H9 (cell line): Measurements from ENCODE around the gene DEAF1. TPM values are rescaled to one million over a fixed set of nuclear protein-coding genes. Genes with fewer than 3 reads are reported as not detected.
"Not testable (repeated sequence)": the region's sequence is repeated elsewhere in the genome, so short reads cannot be mapped to it uniquely, and the experiment has no call there.

ENCODE experiments used
- DNase-seq: peaks from one replicate; pipeline ENCODE4 v3.0.0-alpha.2; 2017
- H2AFZ ChIP-seq: one replicate; pipeline ENCODE4 v1.6.1; 2013; ENCODE audit warnings: mild to moderate bottlenecking, low read length, control low read depth, moderate library complexity
- H2AK5ac ChIP-seq: 2 replicates; pipeline ENCODE4 v1.6.1; 2013; ENCODE audit warnings: low read length, control low read depth, mixed read lengths; ENCODE audit not compliant: insufficient read length
- H2BK120ac ChIP-seq: one replicate; pipeline ENCODE4 v1.6.1; 2013; ENCODE audit warnings: low read depth, mild to moderate bottlenecking, low read length, control low read depth, inconsistent platforms; ENCODE audit not compliant: poor library complexity, severe bottlenecking
- H2BK12ac ChIP-seq: 2 replicates; pipeline ENCODE4 v1.6.1; 2013; ENCODE audit warnings: low read length, control low read depth, mixed read lengths, low read depth; ENCODE audit not compliant: insufficient read length
- H2BK15ac ChIP-seq: 2 replicates; pipeline ENCODE4 v1.6.1; 2013; ENCODE audit warnings: low read depth, low read length, control low read depth
- H2BK20ac ChIP-seq: one replicate; pipeline ENCODE4 v1.6.1; 2013; ENCODE audit warnings: low read depth, mild to moderate bottlenecking, low read length, control low read depth, inconsistent platforms; ENCODE audit not compliant: poor library complexity, severe bottlenecking
- H2BK5ac ChIP-seq: 2 replicates; pipeline ENCODE4 v1.6.1; 2013; ENCODE audit warnings: low read length, control low read depth, mixed read lengths; ENCODE audit not compliant: insufficient read length
- H3K14ac ChIP-seq: 2 replicates; pipeline ENCODE4 v1.6.1; 2013; ENCODE audit warnings: low read length, control low read depth; ENCODE audit not compliant: insufficient read depth
- H3K18ac ChIP-seq: 2 replicates; pipeline ENCODE4 v1.6.1; 2013; ENCODE audit warnings: low read depth, mild to moderate bottlenecking, mixed read lengths, low read length, control low read depth; ENCODE audit not compliant: insufficient read length
- H3K23ac ChIP-seq: 2 replicates; pipeline ENCODE4 v1.6.1; 2013; ENCODE audit warnings: low read length, control low read depth, mixed read lengths, low read depth; ENCODE audit not compliant: insufficient read length
- H3K23me2 ChIP-seq: 2 replicates; pipeline ENCODE4 v1.6.1; 2013; ENCODE audit warnings: low read depth, mild to moderate bottlenecking, mixed read lengths, low read length, control low read depth; ENCODE audit not compliant: insufficient read length, poor library complexity, severe bottlenecking
- H3K27ac ChIP-seq: 2 replicates; pipeline ENCODE4 v1.5.1; 2013; ENCODE audit warnings: low read length, control low read depth, mixed read lengths, low read depth; ENCODE audit not compliant: insufficient read length
- H3K27me3 ChIP-seq: 2 replicates; pipeline ENCODE4 v1.6.1; 2013; ENCODE audit warnings: low read length, control low read depth, inconsistent platforms; ENCODE audit not compliant: insufficient read depth
- H3K4ac ChIP-seq: 2 replicates; pipeline ENCODE4 v1.6.1; 2013; ENCODE audit warnings: low read depth, mild to moderate bottlenecking, control low read depth, inconsistent platforms, low read length, moderate library complexity
- H3K4me1 ChIP-seq: 2 replicates; pipeline ENCODE4 v1.6.1; 2013; ENCODE audit warnings: low read length, control low read depth, inconsistent platforms; ENCODE audit not compliant: insufficient read depth
- H3K4me2 ChIP-seq: 2 replicates; pipeline ENCODE4 v1.6.1; 2013; ENCODE audit warnings: low read length, control low read depth, mixed read lengths; ENCODE audit not compliant: insufficient read length, insufficient read depth
- H3K56ac ChIP-seq: 2 replicates; pipeline ENCODE4 v1.6.1; 2013; ENCODE audit warnings: low read depth, mild to moderate bottlenecking, mixed read lengths, low read length, control low read depth; ENCODE audit not compliant: insufficient read length
- H3K79me1 ChIP-seq: 2 replicates; pipeline ENCODE4 v1.6.1; 2013; ENCODE audit warnings: low read depth, mild to moderate bottlenecking, moderate library complexity, low read length, control low read depth, inconsistent platforms; ENCODE audit not compliant: insufficient read depth, poor library complexity, severe bottlenecking
- H3K79me2 ChIP-seq: 2 replicates; pipeline ENCODE4 v1.6.1; 2013; ENCODE audit warnings: low read length, control low read depth, inconsistent platforms; ENCODE audit not compliant: insufficient read depth
- H3K9ac ChIP-seq: 2 replicates; pipeline ENCODE4 v1.6.1; 2013; ENCODE audit warnings: low read length, control low read depth, mixed read lengths; ENCODE audit not compliant: insufficient read length; ENCODE audit errors: extremely low read depth
- H3K9me3 ChIP-seq: one replicate; pipeline ENCODE4 v1.6.1; 2013; ENCODE audit warnings: low read depth, low read length, inconsistent platforms; ENCODE audit not compliant: control insufficient read depth
- H3T11ph ChIP-seq: one replicate; pipeline ENCODE4 v1.6.1; 2013; ENCODE audit warnings: mild to moderate bottlenecking, low read length, control low read depth, inconsistent platforms
- H4K20me1 ChIP-seq: one replicate; pipeline ENCODE4 v1.6.1; 2013; ENCODE audit not compliant: control insufficient read depth, insufficient read length, insufficient read depth
- H4K5ac ChIP-seq: 2 replicates; pipeline ENCODE4 v1.6.1; 2013; ENCODE audit warnings: low read depth, mild to moderate bottlenecking, mixed read lengths, low read length, control low read depth; ENCODE audit not compliant: insufficient read length
- H4K8ac ChIP-seq: replicated peaks from 2 replicates; pipeline ENCODE4 v1.6.1; 2013; ENCODE audit warnings: low read length, control low read depth, mixed read lengths, low read depth; ENCODE audit not compliant: insufficient read length
- H4K91ac ChIP-seq: 2 replicates; pipeline ENCODE4 v1.6.1; 2013; ENCODE audit warnings: low read depth, mild to moderate bottlenecking, moderate library complexity, mixed read lengths, low read length, control low read depth; ENCODE audit not compliant: insufficient read length
- H3K27ac Mint-ChIP-seq, 3 experiments: 2 replicates in 2 of 3; 3 replicates in 1 of 3; pipeline ENCODE4 v1.8.0; 2020 to 2021; ENCODE audit warnings: mixed read lengths in 3 of 3, mild to moderate bottlenecking in 1 of 3, moderate library complexity in 1 of 3
- H3K27me3 Mint-ChIP-seq: 2 replicates; pipeline ENCODE4 v1.8.0; 2021; ENCODE audit warnings: low read depth, mild to moderate bottlenecking, moderate library complexity, mixed read lengths
- H3K36me3 Mint-ChIP-seq, 3 experiments: 2 replicates in 2 of 3; 3 replicates in 1 of 3; pipeline ENCODE4 v1.8.0; 2020 to 2021; ENCODE audit warnings: low read depth in 3 of 3, mixed read lengths in 3 of 3; ENCODE audit not compliant: insufficient read depth in 1 of 3
- H3K4me1 Mint-ChIP-seq, 2 experiments: 2 replicates each; pipeline ENCODE4 v1.8.0; 2020; ENCODE audit warnings: mixed read lengths in 2 of 2
- H3K4me3 Mint-ChIP-seq, 2 experiments: 2 replicates in 1 of 2; 3 replicates in 1 of 2; pipeline ENCODE4 v1.8.0; 2020 to 2021; ENCODE audit warnings: mild to moderate bottlenecking in 2 of 2, mixed read lengths in 2 of 2, moderate library complexity in 1 of 2
- H3K9me3 Mint-ChIP-seq, 2 experiments: 2 replicates in 1 of 2; 3 replicates in 1 of 2; pipeline ENCODE4 v1.8.0; 2020; ENCODE audit warnings: mild to moderate bottlenecking in 2 of 2, mixed read lengths in 2 of 2, moderate library complexity in 1 of 2
- WGBS: extraction: QIAGEN DNeasy Blood & Tissue Kit; methylation state at CpG from one replicate; pipeline ENCODE4 v1.1.7; 2013; ENCODE audit warnings: missing lambda C conversion rate, low lambda C conversion rate, mixed read lengths; ENCODE audit not compliant: insufficient read length; ENCODE audit errors: extremely low coverage; 5-methylcytosine and 5-hydroxymethylcytosine counted together
- total RNA-seq: library from RNA; stranded (reverse); gene quantifications from 2 replicates; pipeline ENCODE4 v1.2.1, GENCODE V29; 2021
- TF ChIP-seq, protein P1 (sequence below): fragments of 200-600 bp; sonication (generic); conservative IDR thresholded peaks from 3 replicates; pipeline ENCODE4 v1.8.0; 2021; ENCODE audit warnings: antibody characterized with exemption, mild to moderate bottlenecking

DEAF1 gene
- total RNA-seq, 1 experiment from 2014 or later, result 67.3 TPM

DNA sequence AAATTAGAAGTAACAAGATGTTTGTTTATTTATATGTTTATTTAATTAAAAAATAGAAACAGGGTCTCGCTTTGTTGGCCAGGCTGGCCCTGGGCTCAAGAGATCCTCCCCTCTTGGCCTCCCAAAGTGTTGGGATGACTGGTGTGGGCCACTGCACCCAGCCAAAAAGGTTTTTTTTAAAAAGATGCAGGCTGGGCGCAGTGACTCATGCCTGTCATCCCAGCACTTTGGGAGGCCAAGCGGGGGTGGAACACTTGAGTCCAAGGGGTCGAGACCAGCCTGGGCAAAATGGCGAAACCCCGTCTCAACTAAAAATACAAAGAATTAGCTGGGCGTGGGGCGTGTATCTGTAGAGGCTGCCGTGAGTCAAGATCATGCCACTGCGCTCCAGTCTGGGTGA is 44.5 kb downstream of the DEAF1 start:
- Mint-ChIP-seq H3K4me3 (no peak overlapping the region), H3K4me1 (peaks cover 2% of the 10 kb centered on the region in 2 experiments; a peak in 1 of 4 replicates), H3K36me3 (peaks cover 19 to 53% (median 40%) of the 10 kb centered on the region in 3 experiments), H3K27ac (no peak overlapping the region), H3K9me3 (no peaks in the 10 kb centered on the region), H3K27me3 (no peaks in the 10 kb centered on the region)
- no peak overlapping the region for H4K91ac ChIP-seq
- no peaks in the 10 kb centered on the region for H3K27me3 ChIP-seq
- no peak overlapping the region for H3K4ac ChIP-seq
- H3K4me2 ChIP-seq, result no peak overlapping the region
- WGBS, result no CpG with 5 or more reads among the region's 10 CpGs
- no peak overlapping the region for H4K5ac ChIP-seq
- H2AK5ac ChIP-seq, result no peak overlapping the region
- H2BK20ac ChIP-seq, result no peak overlapping the region
- no peak overlapping the region for H3K56ac ChIP-seq
- no peak overlapping the region for H2BK120ac ChIP-seq
- no peak overlapping the region for H2AFZ ChIP-seq
- H4K20me1 ChIP-seq, result no peaks in the 10 kb centered on the region
- no peak overlapping the region for H3K9ac ChIP-seq
- H4K8ac ChIP-seq, result no peak overlapping the region
- no peak overlapping the region for H3K14ac ChIP-seq
- no peaks in the 10 kb centered on the region for H3K4me1 ChIP-seq
- no peaks in the 10 kb centered on the region for H3K79me2 ChIP-seq
- H3K18ac ChIP-seq, result no peak overlapping the region
- H3T11ph ChIP-seq, result no peak overlapping the region
- no peak for DNase-seq
- H2BK12ac ChIP-seq, result no peak overlapping the region
- no peaks in the 10 kb centered on the region for H3K79me1 ChIP-seq
- no peaks in the 10 kb centered on the region for H3K9me3 ChIP-seq
- H3K23ac ChIP-seq, result no peak overlapping the region
- TF ChIP-seq, protein P1, sequence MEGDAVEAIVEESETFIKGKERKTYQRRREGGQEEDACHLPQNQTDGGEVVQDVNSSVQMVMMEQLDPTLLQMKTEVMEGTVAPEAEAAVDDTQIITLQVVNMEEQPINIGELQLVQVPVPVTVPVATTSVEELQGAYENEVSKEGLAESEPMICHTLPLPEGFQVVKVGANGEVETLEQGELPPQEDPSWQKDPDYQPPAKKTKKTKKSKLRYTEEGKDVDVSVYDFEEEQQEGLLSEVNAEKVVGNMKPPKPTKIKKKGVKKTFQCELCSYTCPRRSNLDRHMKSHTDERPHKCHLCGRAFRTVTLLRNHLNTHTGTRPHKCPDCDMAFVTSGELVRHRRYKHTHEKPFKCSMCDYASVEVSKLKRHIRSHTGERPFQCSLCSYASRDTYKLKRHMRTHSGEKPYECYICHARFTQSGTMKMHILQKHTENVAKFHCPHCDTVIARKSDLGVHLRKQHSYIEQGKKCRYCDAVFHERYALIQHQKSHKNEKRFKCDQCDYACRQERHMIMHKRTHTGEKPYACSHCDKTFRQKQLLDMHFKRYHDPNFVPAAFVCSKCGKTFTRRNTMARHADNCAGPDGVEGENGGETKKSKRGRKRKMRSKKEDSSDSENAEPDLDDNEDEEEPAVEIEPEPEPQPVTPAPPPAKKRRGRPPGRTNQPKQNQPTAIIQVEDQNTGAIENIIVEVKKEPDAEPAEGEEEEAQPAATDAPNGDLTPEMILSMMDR, result no peak
- H2BK15ac ChIP-seq, result no peak overlapping the region
- no peak overlapping the region for H3K27ac ChIP-seq
- no peaks in the 10 kb centered on the region for H3K23me2 ChIP-seq
- no peak overlapping the region for H2BK5ac ChIP-seq

DNA sequence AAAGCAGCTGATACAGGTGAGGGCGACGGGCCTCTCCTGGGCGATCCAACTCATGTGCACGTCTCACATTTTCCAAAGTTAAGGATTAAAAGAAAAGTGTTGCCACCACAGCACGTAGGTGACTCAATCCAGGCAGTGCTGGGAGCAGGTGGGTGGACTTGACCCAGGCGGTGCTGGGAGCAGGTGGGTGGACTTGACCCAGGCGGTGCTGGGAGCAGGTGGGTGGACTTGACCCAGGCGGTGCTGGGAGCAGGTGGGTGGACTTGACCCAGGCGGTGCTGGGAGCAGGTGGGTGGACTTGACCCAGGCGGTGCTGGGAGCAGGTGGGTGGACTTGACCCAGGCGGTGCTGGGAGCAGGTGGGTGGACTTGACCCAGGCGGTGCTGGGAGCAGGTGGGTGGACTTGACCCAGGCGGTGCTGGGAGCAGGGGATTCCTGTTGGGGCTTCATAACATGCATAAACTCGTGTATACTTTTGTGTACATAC is 47.3 kb downstream of the DEAF1 start:
- H3K9ac ChIP-seq, DNase-seq, H3T11ph ChIP-seq, H2AFZ ChIP-seq, H4K8ac ChIP-seq, H3K56ac ChIP-seq, H3K27me3 Mint-ChIP-seq, H3K4me2 ChIP-seq, H4K91ac ChIP-seq, H3K27ac Mint-ChIP-seq, H2BK120ac ChIP-seq, H3K9me3 Mint-ChIP-seq, H3K14ac ChIP-seq, H3K4me1 Mint-ChIP-seq, H3K9me3 ChIP-seq, H4K5ac ChIP-seq, H3K27me3 ChIP-seq, H3K4ac ChIP-seq, H2BK5ac ChIP-seq, H3K4me3 Mint-ChIP-seq, H3K23ac ChIP-seq, H4K20me1 ChIP-seq, H2AK5ac ChIP-seq, H3K79me1 ChIP-seq, H2BK15ac ChIP-seq, H2BK20ac ChIP-seq, H3K79me2 ChIP-seq, H2BK12ac ChIP-seq, H3K23me2 ChIP-seq, H3K18ac ChIP-seq, H3K27ac ChIP-seq, H3K4me1 ChIP-seq: not testable (repeated sequence)
- WGBS, result no CpG with 5 or more reads among the region's 14 CpGs
- peaks cover 19 to 58% (median 41%) of the 10 kb centered on the region in 3 experiments for H3K36me3 Mint-ChIP-seq
